ENCODE data around the gene KAZN.

The KAZN gene

GRCh38 chr1:15157524-15158399 is 559.3 kb downstream of the KAZN start:
- no peak for DNase-seq

- no peak for DNase-seq
Observed at GRCh38 chr1:15158506-15159165, 560.2 kb downstream of the KAZN start.

- DNase-seq, result no peak
Observed at GRCh38 chr1:15159166-15159555, 560.7 kb downstream of the KAZN start.

GRCh38 chr1:15160626-15161025 is 562.1 kb downstream of the KAZN start:
- DNase-seq, result no peak

GRCh38 chr1:15167386-15167785 is 568.9 kb downstream of the KAZN start:
- DNase-seq, result no peak
